HEK293 (cell line): Measurements from ENCODE around the gene ZNF536.

ENCODE experiments used
- CTCF ChIP-seq: fragments of 450-650 bp; formaldehyde crosslinking; IDR thresholded peaks from 2 replicates; pipeline ENCODE4 v1.5.1; 2016; ENCODE audit warnings: missing biosample characterization, missing genetic modification characterization
- KLF9 ChIP-seq: fragments of 450-650 bp; formaldehyde crosslinking; IDR thresholded peaks from 2 replicates; pipeline ENCODE4 v1.5.1; 2016; ENCODE audit warnings: missing biosample characterization, missing genetic modification characterization, low read depth
- SP2 ChIP-seq: fragments of 450-650 bp; formaldehyde crosslinking; IDR thresholded peaks from 2 replicates; pipeline ENCODE4 v1.5.1; 2016; ENCODE audit warnings: missing biosample characterization, missing genetic modification characterization
- WT1 ChIP-seq: fragments of 450-650 bp; formaldehyde crosslinking; IDR thresholded peaks from 2 replicates; pipeline ENCODE4 v1.5.1; 2016; ENCODE audit warnings: missing biosample characterization, missing genetic modification characterization
- ZNF10 ChIP-seq: fragments of 450-650 bp; formaldehyde crosslinking; IDR thresholded peaks from 2 replicates; pipeline ENCODE4 v1.5.1; 2017; ENCODE audit warnings: missing biosample characterization, missing genetic modification characterization
- ZNF214 ChIP-seq: fragments of 450-650 bp; formaldehyde crosslinking; IDR thresholded peaks from 2 replicates; pipeline ENCODE4 v1.5.1; 2017; ENCODE audit warnings: missing biosample characterization, mild to moderate bottlenecking, missing genetic modification characterization, borderline replicate concordance
- ZNF274 ChIP-seq, 2 experiments: fragments of 200-500 bp in 1 of 2; fragments of 450-650 bp in 1 of 2; sonication (Bioruptor generic) in 1 of 2; formaldehyde crosslinking in 1 of 2; IDR thresholded peaks; 2 replicates each; pipeline versions ENCODE4 v1.5.1 to v1.6.1; 2014 to 2016; ENCODE audit warnings: borderline replicate concordance in 1 of 2, inconsistent platforms in 1 of 2, low read length in 1 of 2, missing biosample characterization in 1 of 2, missing genetic modification characterization in 1 of 2
- ZNF423 ChIP-seq: fragments of 450-650 bp; formaldehyde crosslinking; IDR thresholded peaks from 2 replicates; pipeline ENCODE4 v1.5.1; 2016; ENCODE audit warnings: missing biosample characterization, missing genetic modification characterization
- ZNF548 ChIP-seq: fragments of 450-650 bp; formaldehyde crosslinking; IDR thresholded peaks from 2 replicates; pipeline ENCODE4 v1.5.1; 2016; ENCODE audit warnings: missing biosample characterization, missing genetic modification characterization
- ZNF580 ChIP-seq: fragments of 450-650 bp; formaldehyde crosslinking; IDR thresholded peaks from 2 replicates; pipeline ENCODE4 v1.5.1; 2016; ENCODE audit warnings: missing biosample characterization, missing genetic modification characterization
- TF ChIP-seq, protein P1 (sequence below): fragments of 450-650 bp; formaldehyde crosslinking; IDR thresholded peaks from 2 replicates; pipeline ENCODE4 v1.5.1; 2016; ENCODE audit warnings: missing biosample characterization, missing genetic modification characterization

DNA sequence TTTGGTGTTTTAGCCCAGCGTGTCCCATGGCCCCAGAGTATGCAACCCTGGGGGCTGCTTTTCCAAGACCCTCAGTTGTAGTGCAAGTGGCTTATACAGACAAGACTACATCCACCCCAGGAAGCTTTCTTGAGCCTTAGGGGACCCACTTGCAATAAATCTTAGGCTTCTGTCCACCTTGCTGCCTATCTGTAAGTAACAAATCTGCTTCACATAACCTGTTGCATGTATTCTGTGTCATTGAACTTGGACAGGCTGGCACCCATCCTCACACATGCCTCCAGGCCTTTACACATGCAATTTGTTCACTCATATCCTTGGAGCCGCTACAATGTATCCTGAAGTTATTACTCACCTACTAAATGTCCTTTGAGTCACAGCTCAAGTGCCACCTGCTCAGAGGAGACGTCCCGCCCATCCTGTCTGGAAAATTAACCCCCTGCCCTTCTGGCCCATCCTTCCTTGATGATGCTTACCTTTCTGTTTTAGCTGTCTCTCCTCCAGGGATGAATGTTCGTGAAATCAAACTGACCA is 101.2 kb downstream of the ZNF536 start:
- TF ChIP-seq CTCF (tag by site-specific recombination) (no peak), SP2 (tag by site-specific recombination) (no peak), ZNF214 (no peak), ZNF548 (tag by site-specific recombination) (no peak), KLF9 (tag by site-specific recombination) (no peak), ZNF10 (tag by site-specific recombination) (no peak), ZNF423 (no peak), ZNF274 (IDR thresholded peaks at IDR 0.05; ENCODE audit: low read length) (no peak), ZNF274 (tag by site-specific recombination; IDR thresholded peaks at IDR 0.05; ENCODE audit: borderline replicate concordance) (no peak), WT1 (tag by site-specific recombination) (no peak), ZNF580 (tag by site-specific recombination) (no peak)
- TF ChIP-seq, protein P1, sequence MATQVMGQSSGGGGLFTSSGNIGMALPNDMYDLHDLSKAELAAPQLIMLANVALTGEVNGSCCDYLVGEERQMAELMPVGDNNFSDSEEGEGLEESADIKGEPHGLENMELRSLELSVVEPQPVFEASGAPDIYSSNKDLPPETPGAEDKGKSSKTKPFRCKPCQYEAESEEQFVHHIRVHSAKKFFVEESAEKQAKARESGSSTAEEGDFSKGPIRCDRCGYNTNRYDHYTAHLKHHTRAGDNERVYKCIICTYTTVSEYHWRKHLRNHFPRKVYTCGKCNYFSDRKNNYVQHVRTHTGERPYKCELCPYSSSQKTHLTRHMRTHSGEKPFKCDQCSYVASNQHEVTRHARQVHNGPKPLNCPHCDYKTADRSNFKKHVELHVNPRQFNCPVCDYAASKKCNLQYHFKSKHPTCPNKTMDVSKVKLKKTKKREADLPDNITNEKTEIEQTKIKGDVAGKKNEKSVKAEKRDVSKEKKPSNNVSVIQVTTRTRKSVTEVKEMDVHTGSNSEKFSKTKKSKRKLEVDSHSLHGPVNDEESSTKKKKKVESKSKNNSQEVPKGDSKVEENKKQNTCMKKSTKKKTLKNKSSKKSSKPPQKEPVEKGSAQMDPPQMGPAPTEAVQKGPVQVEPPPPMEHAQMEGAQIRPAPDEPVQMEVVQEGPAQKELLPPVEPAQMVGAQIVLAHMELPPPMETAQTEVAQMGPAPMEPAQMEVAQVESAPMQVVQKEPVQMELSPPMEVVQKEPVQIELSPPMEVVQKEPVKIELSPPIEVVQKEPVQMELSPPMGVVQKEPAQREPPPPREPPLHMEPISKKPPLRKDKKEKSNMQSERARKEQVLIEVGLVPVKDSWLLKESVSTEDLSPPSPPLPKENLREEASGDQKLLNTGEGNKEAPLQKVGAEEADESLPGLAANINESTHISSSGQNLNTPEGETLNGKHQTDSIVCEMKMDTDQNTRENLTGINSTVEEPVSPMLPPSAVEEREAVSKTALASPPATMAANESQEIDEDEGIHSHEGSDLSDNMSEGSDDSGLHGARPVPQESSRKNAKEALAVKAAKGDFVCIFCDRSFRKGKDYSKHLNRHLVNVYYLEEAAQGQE (tag by site-specific recombination) = no peak
